ENCODE results near the gene FHIP1A.
"Not testable (repeated sequence)": the region's sequence is repeated elsewhere in the genome, so short reads cannot be mapped to it uniquely, and the experiment has no call there.

Gene FHIP1A

GRCh38 chr4:151389311-151389710 lies 19.7 kb upstream of the FHIP1A start:
- H3K4me3 ChIP-seq (replicated peaks; ENCODE audit: low read depth, low read length), result no peak overlapping the region
- DNase-seq (ENCODE audit: extremely low read depth, low read depth), result no peak
- no peak for TF ChIP-seq CTCF (IDR thresholded peaks at IDR 0.05; ENCODE audit: low read depth, low read length, missing control alignments)

GRCh38 chr4:151389799-151390198 lies 19.2 kb upstream of the FHIP1A start:
- not testable (repeated sequence) for DNase-seq (ENCODE audit: extremely low read depth, low read depth); H3K4me3 ChIP-seq (replicated peaks; ENCODE audit: low read depth, low read length)

GRCh38 chr4:151395873-151396272 lies 13.1 kb upstream of the FHIP1A start:
- DNase-seq (ENCODE audit: extremely low read depth, low read depth), result no peak
- H3K4me3 ChIP-seq (replicated peaks; ENCODE audit: low read depth, low read length), result no peak overlapping the region
- TF ChIP-seq CTCF (IDR thresholded peaks at IDR 0.05; ENCODE audit: low read depth, low read length, missing control alignments), result no peak

- no peak for DNase-seq (ENCODE audit: extremely low read depth, low read depth)
- no peak for TF ChIP-seq CTCF (IDR thresholded peaks at IDR 0.05; ENCODE audit: low read depth, low read length, missing control alignments)
- H3K4me3 ChIP-seq (replicated peaks; ENCODE audit: low read depth, low read length), result no peak overlapping the region
These were observed 8.6 kb upstream of the FHIP1A start for GRCh38 chr4:151400343-151400742.

- TF ChIP-seq CTCF (IDR thresholded peaks at IDR 0.05; ENCODE audit: low read depth, low read length, missing control alignments), result no peak
- no peak overlapping the region for H3K4me3 ChIP-seq (replicated peaks; ENCODE audit: low read depth, low read length)
- DNase-seq (ENCODE audit: extremely low read depth, low read depth), result no peak
These were observed 7.2 kb upstream of the FHIP1A start for GRCh38 chr4:151401739-151402138.

GRCh38 chr4:151402145-151402865 lies 6.7 kb upstream of the FHIP1A start:
- no peak overlapping the region for H3K4me3 ChIP-seq (replicated peaks; ENCODE audit: low read depth, low read length)
- DNase-seq (ENCODE audit: extremely low read depth, low read depth), result no peak
- TF ChIP-seq CTCF (IDR thresholded peaks at IDR 0.05; ENCODE audit: low read depth, low read length, missing control alignments), result no peak

- no peak overlapping the region for H3K4me3 ChIP-seq (replicated peaks; ENCODE audit: low read depth, low read length)
- no peak for TF ChIP-seq CTCF (IDR thresholded peaks at IDR 0.05; ENCODE audit: low read depth, low read length, missing control alignments)
- DNase-seq (ENCODE audit: extremely low read depth, low read depth), result no peak
These were observed 5.3 kb upstream of the FHIP1A start for GRCh38 chr4:151403656-151404055.

GRCh38 chr4:151404802-151405201 lies 4.2 kb upstream of the FHIP1A start:
- H3K4me3 ChIP-seq (replicated peaks; ENCODE audit: low read depth, low read length); DNase-seq (ENCODE audit: extremely low read depth, low read depth): not testable (repeated sequence)

All from HFF-Myc (cell line).